Measurements from ENCODE around the gene NPTX1.

Gene NPTX1

GRCh38 chr17:80487511-80487910 is 11.1 kb upstream of the NPTX1 start:
- Histone ChIP-seq H3K27me3 (ENCODE audit: insufficient read depth, poor library complexity, severe bottlenecking) (peaks cover 2% of the 10 kb centered on the region), H3K4me3 (replicated peaks; ENCODE audit: insufficient read depth, low read length) (no peak overlapping the region), H3K27ac (replicated peaks) (no peak overlapping the region)
- TF ChIP-seq SPI1 (IDR thresholded peaks at IDR 0.05; ENCODE audit: borderline replicate concordance, low read depth): no peak
- DNase-seq (ENCODE audit: low read depth in 1 of 2, low spot score in 1 of 2): no peak

GRCh38 chr17:80486692-80487091 is 10.3 kb upstream of the NPTX1 start:
- Histone ChIP-seq H3K27ac (replicated peaks) (no peak overlapping the region), H3K27me3 (ENCODE audit: insufficient read depth, poor library complexity, severe bottlenecking) (peaks cover 8% of the 10 kb centered on the region), H3K4me3 (replicated peaks; ENCODE audit: insufficient read depth, low read length) (no peak overlapping the region)
- no peak for DNase-seq (ENCODE audit: low read depth in 1 of 2, low spot score in 1 of 2)
- TF ChIP-seq GABPA (IDR thresholded peaks at IDR 0.05; ENCODE audit: low read depth): no peak
- no peak for TF ChIP-seq POLR2AphosphoS5 (IDR thresholded peaks at IDR 0.05; ENCODE audit: low read depth)
- TF ChIP-seq, protein P1, sequence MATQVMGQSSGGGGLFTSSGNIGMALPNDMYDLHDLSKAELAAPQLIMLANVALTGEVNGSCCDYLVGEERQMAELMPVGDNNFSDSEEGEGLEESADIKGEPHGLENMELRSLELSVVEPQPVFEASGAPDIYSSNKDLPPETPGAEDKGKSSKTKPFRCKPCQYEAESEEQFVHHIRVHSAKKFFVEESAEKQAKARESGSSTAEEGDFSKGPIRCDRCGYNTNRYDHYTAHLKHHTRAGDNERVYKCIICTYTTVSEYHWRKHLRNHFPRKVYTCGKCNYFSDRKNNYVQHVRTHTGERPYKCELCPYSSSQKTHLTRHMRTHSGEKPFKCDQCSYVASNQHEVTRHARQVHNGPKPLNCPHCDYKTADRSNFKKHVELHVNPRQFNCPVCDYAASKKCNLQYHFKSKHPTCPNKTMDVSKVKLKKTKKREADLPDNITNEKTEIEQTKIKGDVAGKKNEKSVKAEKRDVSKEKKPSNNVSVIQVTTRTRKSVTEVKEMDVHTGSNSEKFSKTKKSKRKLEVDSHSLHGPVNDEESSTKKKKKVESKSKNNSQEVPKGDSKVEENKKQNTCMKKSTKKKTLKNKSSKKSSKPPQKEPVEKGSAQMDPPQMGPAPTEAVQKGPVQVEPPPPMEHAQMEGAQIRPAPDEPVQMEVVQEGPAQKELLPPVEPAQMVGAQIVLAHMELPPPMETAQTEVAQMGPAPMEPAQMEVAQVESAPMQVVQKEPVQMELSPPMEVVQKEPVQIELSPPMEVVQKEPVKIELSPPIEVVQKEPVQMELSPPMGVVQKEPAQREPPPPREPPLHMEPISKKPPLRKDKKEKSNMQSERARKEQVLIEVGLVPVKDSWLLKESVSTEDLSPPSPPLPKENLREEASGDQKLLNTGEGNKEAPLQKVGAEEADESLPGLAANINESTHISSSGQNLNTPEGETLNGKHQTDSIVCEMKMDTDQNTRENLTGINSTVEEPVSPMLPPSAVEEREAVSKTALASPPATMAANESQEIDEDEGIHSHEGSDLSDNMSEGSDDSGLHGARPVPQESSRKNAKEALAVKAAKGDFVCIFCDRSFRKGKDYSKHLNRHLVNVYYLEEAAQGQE (IDR thresholded peaks at IDR 0.05; ENCODE audit: insufficient replicate concordance, low read depth): no peak
- no peak for TF ChIP-seq SPI1 (IDR thresholded peaks at IDR 0.05; ENCODE audit: borderline replicate concordance, low read depth)
- TF ChIP-seq CTCF (IDR thresholded peaks at IDR 0.05; ENCODE audit: insufficient read depth, low read length): no peak

DNA sequence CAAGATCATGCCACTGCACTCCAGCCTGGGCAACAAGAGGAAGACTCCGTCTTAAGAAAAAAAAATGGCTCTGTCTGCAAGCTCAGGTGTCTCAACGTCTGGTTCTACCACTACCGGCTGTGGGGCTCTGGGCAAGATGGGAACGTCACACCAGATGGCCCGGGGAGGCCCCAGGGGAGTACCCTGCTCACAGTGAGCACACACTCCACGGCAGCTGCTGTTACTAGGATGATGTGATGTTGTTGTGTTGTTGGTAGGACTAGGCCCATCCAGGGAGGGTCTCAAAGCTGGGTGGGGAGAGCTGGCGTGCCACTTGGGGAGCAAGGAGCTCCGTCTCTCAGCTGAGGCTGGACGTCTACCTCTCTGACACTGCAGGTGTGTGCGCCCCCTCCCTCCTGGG is 9.4 kb upstream of the NPTX1 start:
- TF ChIP-seq GABPA (IDR thresholded peaks at IDR 0.05; ENCODE audit: low read depth): no peak
- peak; percentile 50; the same call in 1 of the 2 replicates for TF ChIP-seq POLR2AphosphoS5 (IDR thresholded peaks at IDR 0.05; ENCODE audit: low read depth)
- DNase-seq (ENCODE audit: low read depth in 1 of 2, low spot score in 1 of 2): peak in 1 of 2 experiments; percentile 46
- no peak overlapping the region for H3K27ac ChIP-seq (replicated peaks)
- peaks cover 12% of the 10 kb centered on the region for H3K27me3 ChIP-seq (ENCODE audit: insufficient read depth, poor library complexity, severe bottlenecking)
- no peak overlapping the region for H3K4me3 ChIP-seq (replicated peaks; ENCODE audit: insufficient read depth, low read length)

DNA sequence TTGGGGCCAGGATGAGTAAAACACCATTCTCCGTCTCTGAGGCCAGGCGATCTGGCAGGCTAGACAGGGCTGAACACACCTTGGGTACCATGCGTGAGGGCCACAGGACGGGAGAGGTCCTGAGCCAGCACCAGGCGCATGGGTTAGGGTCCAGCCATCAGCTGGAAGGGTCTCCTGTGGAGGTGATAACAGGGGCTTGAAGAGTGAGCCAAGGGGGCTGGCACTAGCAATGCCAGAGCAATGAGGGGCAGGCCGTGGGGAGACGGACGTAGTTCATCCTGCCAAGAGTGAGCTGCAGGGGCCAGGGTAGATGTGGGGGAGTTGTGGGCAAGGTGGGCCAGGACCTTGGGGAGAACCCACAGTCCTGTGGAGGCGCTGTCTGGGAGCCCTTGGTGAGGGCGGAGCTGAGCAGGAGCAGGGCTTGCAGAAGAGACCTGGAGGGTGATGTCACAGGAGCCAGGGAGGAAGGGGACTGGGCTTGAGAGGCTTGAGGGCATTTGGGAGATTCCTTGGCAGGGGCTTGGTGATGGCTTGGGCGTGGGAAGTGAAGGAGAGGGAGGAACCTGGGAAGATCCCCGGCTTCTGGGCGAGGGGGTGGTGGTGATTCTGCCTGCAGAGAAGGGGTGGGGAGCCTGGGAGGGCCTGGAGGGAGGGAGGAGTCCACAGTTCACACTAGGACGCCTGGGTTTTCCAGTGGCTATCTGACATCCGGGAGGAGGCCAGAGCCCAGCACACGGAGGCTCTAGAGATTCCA is 6.3 kb upstream of the NPTX1 start:
- H3K27ac ChIP-seq (replicated peaks): no peak overlapping the region
- no peak for TF ChIP-seq POLR2AphosphoS5 (IDR thresholded peaks at IDR 0.05; ENCODE audit: low read depth)
- TF ChIP-seq CTCF (IDR thresholded peaks at IDR 0.05; ENCODE audit: insufficient read depth, low read length): no peak
- no peak for TF ChIP-seq SPI1 (IDR thresholded peaks at IDR 0.05; ENCODE audit: borderline replicate concordance, low read depth)
- TF ChIP-seq GABPA (IDR thresholded peaks at IDR 0.05; ENCODE audit: low read depth): no peak
- TF ChIP-seq, protein P1 (IDR thresholded peaks at IDR 0.05; ENCODE audit: insufficient replicate concordance, low read depth): no peak
- DNase-seq (ENCODE audit: low read depth in 1 of 2, low spot score in 1 of 2): no peak
- H3K4me3 ChIP-seq (replicated peaks; ENCODE audit: insufficient read depth, low read length): no peak overlapping the region
- H3K27me3 ChIP-seq (ENCODE audit: insufficient read depth, poor library complexity, severe bottlenecking): peaks cover 34% of the 10 kb centered on the region

DNA sequence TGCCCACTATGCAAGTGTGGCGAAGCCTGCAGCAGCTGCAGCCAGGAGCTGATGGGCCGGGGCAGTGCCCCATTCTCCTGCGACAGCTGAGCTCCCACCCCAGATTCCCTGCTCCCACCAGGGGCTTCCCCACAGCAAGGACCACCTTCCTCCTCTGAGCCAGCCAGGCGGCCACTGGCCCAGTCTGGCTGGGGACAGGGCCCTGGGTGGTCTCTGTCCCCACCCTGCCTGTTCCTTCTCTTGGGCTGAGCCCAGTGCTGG is 5.6 kb upstream of the NPTX1 start:
- H3K27ac ChIP-seq (replicated peaks): no peak overlapping the region
- DNase-seq (ENCODE audit: low read depth in 1 of 2, low spot score in 1 of 2): no peak
- no peak overlapping the region for H3K4me3 ChIP-seq (replicated peaks; ENCODE audit: insufficient read depth, low read length)
- peaks cover 41% of the 10 kb centered on the region for H3K27me3 ChIP-seq (ENCODE audit: insufficient read depth, poor library complexity, severe bottlenecking)
- no peak for TF ChIP-seq POLR2AphosphoS5 (IDR thresholded peaks at IDR 0.05; ENCODE audit: low read depth)
- TF ChIP-seq SPI1 (IDR thresholded peaks at IDR 0.05; ENCODE audit: borderline replicate concordance, low read depth): no peak
- TF ChIP-seq CTCF (IDR thresholded peaks at IDR 0.05; ENCODE audit: insufficient read depth, low read length): no peak
- TF ChIP-seq, protein P1 (IDR thresholded peaks at IDR 0.05; ENCODE audit: insufficient replicate concordance, low read depth): no peak
- TF ChIP-seq GABPA (IDR thresholded peaks at IDR 0.05; ENCODE audit: low read depth): no peak
